Left lung (tissue), 10 donors: Measurements from ENCODE around the gene TIMM29. TPM values are rescaled to one million over a fixed set of nuclear protein-coding genes. Genes with fewer than 3 reads are reported as not detected.

Experiments used
- ATAC-seq: fragments of 200-7000 bp; cut with Tn5 transposase; one replicate; pipeline ENCODE4 v1.9.1; 2020; ENCODE audit warnings: moderate library complexity
- DNase-seq, 4 donors: peaks; one replicate each; pipeline ENCODE4 v3.0.0-alpha.2; 2013 to 2020
- H3K27ac ChIP-seq, 2 donors: fragments of 200-600 bp; sonication (generic) in 1 of 2; one replicate each; pipeline versions ENCODE4 v1.5.0 to v1.8.0; 2020 to 2021
- H3K27me3 ChIP-seq, 2 donors: fragments of 200-600 bp; sonication (generic) in 1 of 2; one replicate each; pipeline versions ENCODE4 v1.5.0 to v1.8.0; 2020 to 2021
- H3K36me3 ChIP-seq, 2 donors: fragments of 200-600 bp; sonication (generic) in 1 of 2; one replicate each; pipeline versions ENCODE4 v1.5.0 to v1.8.0; 2020 to 2021
- H3K4me1 ChIP-seq, 2 donors: fragments of 200-600 bp; one replicate each; pipeline ENCODE4 v1.8.0; 2021
- H3K4me3 ChIP-seq, 2 donors: fragments of 200-600 bp; sonication (generic) in 1 of 2; one replicate each; pipeline versions ENCODE4 v1.5.0 to v1.8.0; 2020 to 2021; ENCODE audit warnings: mild to moderate bottlenecking in 1 of 2
- H3K9me3 ChIP-seq, 2 donors: fragments of 200-600 bp; sonication (generic) in 1 of 2; one replicate each; pipeline versions ENCODE4 v1.5.0 to v1.8.0; 2020 to 2021
- CTCF ChIP-seq, 2 donors: fragments of 200-600 bp; sonication (generic) in 1 of 2; IDR thresholded peaks; one replicate each; pipeline versions ENCODE4 v1.5.0 to v1.8.0; 2021; ENCODE audit warnings: antibody characterized with exemption in 2 of 2
- intact Hi-C, 2 donors: fragments of 100-400 bp; cut with DNase I; formaldehyde crosslinking; loops; one replicate each; pipeline versions ENCODE4 v1.11.2 to v1.14.2; 2022
- polyA plus RNA-seq, 6 donors: library from polyadenylated mRNA; unstranded; fragments of 120-200 nt; gene quantifications; one replicate each; pipeline ENCODE4 v1.2.1, GENCODE V29; 2013; ENCODE audit not compliant: insufficient read length in 6 of 6
- total RNA-seq, 2 donors: library from RNA; stranded (reverse); fragmentation: NEBNext Ultra II Directional; extraction: Animal tissue kit (Norgen Biotek cat#: 25700); gene quantifications; one replicate each; pipeline ENCODE4 v1.2.1, GENCODE V29; 2021
- donor health status: DM: no; HTN: yes; CAD: no.
- donor health status: DM: no; HTN: no; CAD: no.

Gene TIMM29
- total and polyA plus RNA-seq, 8 donors, result 18.8 to 28.5 (median 25.3) TPM

- peak overlapping the region; percentile 51 to 61 for H3K27ac ChIP-seq
- no peaks in the 10 kb centered on the region for H3K36me3 ChIP-seq
- intact Hi-C loops, result no loop called here
- peaks cover 19 to 43% of the 10 kb centered on the region in 2 donors for H3K4me1 ChIP-seq
- no peak overlapping the region for H3K4me3 ChIP-seq
- TF ChIP-seq CTCF (IDR thresholded peaks at IDR 0.05), result no peak
- ATAC-seq (peak; percentile 77), DNase-seq (no peak)
- H3K27me3 ChIP-seq, result no peaks in the 10 kb centered on the region
- no peaks in the 10 kb centered on the region for H3K9me3 ChIP-seq
Observed at GRCh38 chr19:10976131-10976892, 47.7 kb downstream of the TIMM29 start.

GRCh38 chr19:10977742-10978092, 49.1 kb downstream of the TIMM29 start:
- Histone ChIP-seq H3K4me3 (no peak overlapping the region), H3K27me3 (no peaks in the 10 kb centered on the region), H3K9me3 (no peaks in the 10 kb centered on the region), H3K36me3 (no peaks in the 10 kb centered on the region), H3K4me1 (peaks cover 19 to 38% of the 10 kb centered on the region in 2 donors), H3K27ac (no peak overlapping the region)
- DNase-seq (peak in 1 of 4 donors; percentile 28), ATAC-seq (no peak)
- TF ChIP-seq CTCF (IDR thresholded peaks at IDR 0.05), result no peak
- intact Hi-C loops, result no loop called here

Other genes starting within 250 kb of the TIMM29 start
- gene QTRT1, start 227.4 kb upstream of the TIMM29 start, total RNA-seq, result 10 to 100 TPM; 29.0 to 40.9 TPM
- 10 to 100 TPM; 38.8 to 56.2 (median 49.1) TPM for gene QTRT1, start 227.4 kb upstream of the TIMM29 start, polyA plus RNA-seq
- gene DNM2, start 210.7 kb upstream of the TIMM29 start, total RNA-seq, result 100 to 1,000 TPM; 195 to 268 TPM
- gene DNM2, start 210.7 kb upstream of the TIMM29 start, polyA plus RNA-seq, result 100 to 1,000 TPM in 3 of 6 donors, 10 to 100 TPM in 3; 88.4 to 119 (median 99.2) TPM
- gene TMED1, start 92.6 kb upstream of the TIMM29 start, total RNA-seq, result 10 to 100 TPM; 25.4 to 27.0 TPM
- gene TMED1, start 92.6 kb upstream of the TIMM29 start, polyA plus RNA-seq, result 10 to 100 TPM; 41.8 to 45.3 (median 43.5) TPM
- 10 to 100 TPM in 1 of 2 donors, 1 to 10 TPM in 1; 3.2 to 11.8 TPM for gene C19orf38, start 80.4 kb upstream of the TIMM29 start, total RNA-seq
- 1 to 10 TPM; 2.8 to 6.1 (median 4.1) TPM for gene C19orf38, start 80.4 kb upstream of the TIMM29 start, polyA plus RNA-seq
- gene CARM1, start 57.3 kb upstream of the TIMM29 start, total RNA-seq, result 10 to 100 TPM; 34.4 to 37.1 TPM
- gene CARM1, start 57.3 kb upstream of the TIMM29 start, polyA plus RNA-seq, result 10 to 100 TPM; 37.9 to 54.1 (median 42.5) TPM
- gene YIPF2, start 172 bp upstream of the TIMM29 start, total RNA-seq, result 10 to 100 TPM; 68.4 to 77.6 TPM
- gene YIPF2, start 172 bp upstream of the TIMM29 start, polyA plus RNA-seq, result 10 to 100 TPM; 31.9 to 44.2 (median 35.3) TPM
- 100 to 1,000 TPM in 1 of 2 donors, 10 to 100 TPM in 1; 98.3 to 101 TPM for gene SMARCA4, start 32.2 kb downstream of the TIMM29 start, total RNA-seq
- gene SMARCA4, start 32.2 kb downstream of the TIMM29 start, polyA plus RNA-seq, result 100 to 1,000 TPM; 144 to 168 (median 161) TPM
- gene LDLR, start 160.7 kb downstream of the TIMM29 start, total RNA-seq, result 100 to 1,000 TPM; 212 to 310 TPM
- 10 to 100 TPM; 10.4 to 43.8 (median 28.7) TPM for gene LDLR, start 160.7 kb downstream of the TIMM29 start, polyA plus RNA-seq
- gene SPC24, start 227.0 kb downstream of the TIMM29 start, total RNA-seq, result 10 to 100 TPM in 1 of 2 donors, 1 to 10 TPM in 1; 5.4 to 12.1 TPM
- 10 to 100 TPM; 14.5 to 40.2 (median 24.6) TPM for gene SPC24, start 227.0 kb downstream of the TIMM29 start, polyA plus RNA-seq